HG02885 (cell line): ENCODE data around the gene PDIA5.
"Not testable (repeated sequence)": the region's sequence is repeated elsewhere in the genome, so short reads cannot be mapped to it uniquely, and the experiment has no call there.

Experiments
- ATAC-seq: cut with Tn5 transposase; IDR thresholded peaks from one replicate; pipeline ENCODE4 v1.9.1; 2021; ENCODE audit warnings: mild to moderate bottlenecking; ENCODE audit not compliant: unreplicated experiment, poor library complexity

The PDIA5 gene

DNA sequence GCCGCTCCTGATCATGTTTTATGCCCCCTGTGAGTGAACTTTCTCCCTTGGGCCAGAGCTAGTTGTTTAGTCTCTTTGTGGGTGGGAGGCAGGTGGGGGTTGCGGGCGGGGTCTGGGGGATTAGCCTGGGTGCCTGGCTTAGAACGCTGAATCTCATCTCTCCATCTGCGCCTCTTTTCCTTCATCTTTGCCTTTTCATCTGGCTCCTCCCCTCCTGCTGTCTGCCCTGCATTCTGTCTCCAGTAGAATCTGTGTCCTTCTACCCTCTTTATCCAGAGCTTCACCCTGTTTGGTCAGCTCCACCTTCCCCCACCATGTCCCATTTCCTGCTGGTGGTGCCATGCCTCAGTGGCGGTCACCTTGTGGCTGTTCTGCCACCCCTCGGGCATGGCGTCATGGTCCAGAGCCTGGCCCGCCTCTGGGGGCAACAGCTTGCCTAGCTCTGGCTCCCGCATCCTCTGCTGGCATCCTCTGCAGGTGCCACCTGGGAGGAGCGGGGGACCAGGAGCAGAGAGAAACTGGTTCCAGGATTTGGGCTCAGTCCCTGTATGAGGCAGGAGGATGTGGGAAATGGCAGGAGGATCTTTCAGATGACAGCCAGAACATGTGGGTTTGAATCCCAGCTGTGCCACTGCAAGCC is 44.3 kb downstream of the PDIA5 start:
- no peak for ATAC-seq

DNA sequence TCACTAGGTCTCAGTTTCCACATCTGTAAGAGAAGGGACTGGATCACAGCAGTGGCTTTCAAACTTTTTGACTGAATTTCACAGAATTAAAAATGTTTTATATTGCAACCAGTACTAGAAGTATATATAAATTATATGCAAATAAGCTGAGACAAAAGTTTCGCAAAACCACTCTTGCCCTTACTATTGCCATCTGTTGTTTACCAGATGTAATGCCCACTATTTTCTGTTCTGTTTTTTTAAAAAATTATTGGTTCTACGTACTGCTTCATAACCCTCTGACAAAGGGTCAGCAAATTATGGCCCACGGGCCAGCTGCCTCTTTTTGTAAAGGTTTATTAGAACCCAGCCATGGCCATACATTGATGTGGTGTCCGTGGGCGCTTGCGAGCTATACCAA is 44.8 kb downstream of the PDIA5 start:
- ATAC-seq = no peak

DNA sequence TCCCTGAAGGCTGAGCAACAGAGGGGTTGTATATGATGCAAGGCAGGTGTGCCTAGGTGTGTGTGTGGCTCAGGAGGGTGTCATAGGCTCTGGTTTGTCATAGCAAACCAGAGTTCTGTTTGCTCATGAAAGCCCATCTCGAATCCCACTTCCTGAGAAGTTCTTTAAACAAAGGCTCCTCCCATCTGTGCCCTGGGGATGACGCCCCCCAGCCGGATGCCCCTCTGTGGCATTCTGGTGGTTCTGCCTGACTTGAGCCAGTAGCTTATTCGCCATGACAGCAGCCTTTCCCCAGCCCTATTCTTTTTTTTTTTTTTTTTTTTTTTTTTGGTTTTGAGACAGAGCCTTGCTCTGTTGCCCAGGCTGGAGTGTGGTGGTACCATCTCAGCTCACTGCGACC is 45.4 kb downstream of the PDIA5 start:
- ATAC-seq = no peak

DNA sequence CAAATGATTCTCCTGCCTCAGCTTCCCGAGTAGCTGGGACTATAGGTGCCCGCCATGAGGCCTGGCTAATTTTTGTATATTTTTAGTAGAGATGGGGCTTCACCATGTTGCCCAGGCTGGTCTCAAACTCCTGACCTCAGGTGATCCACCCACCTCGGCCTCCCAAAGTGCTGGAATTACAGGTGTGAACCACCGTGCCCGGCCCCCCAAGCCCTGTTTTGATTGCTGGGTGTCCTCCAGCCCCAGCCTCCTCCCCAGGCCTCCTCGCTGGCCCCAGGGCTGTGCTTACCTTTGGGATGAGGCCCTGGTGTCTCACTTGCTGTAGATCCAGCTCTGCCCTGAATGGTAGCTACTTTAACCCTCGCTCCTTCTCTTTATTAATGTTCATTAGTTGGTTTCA is 45.8 kb downstream of the PDIA5 start:
- ATAC-seq = not testable (repeated sequence)

DNA sequence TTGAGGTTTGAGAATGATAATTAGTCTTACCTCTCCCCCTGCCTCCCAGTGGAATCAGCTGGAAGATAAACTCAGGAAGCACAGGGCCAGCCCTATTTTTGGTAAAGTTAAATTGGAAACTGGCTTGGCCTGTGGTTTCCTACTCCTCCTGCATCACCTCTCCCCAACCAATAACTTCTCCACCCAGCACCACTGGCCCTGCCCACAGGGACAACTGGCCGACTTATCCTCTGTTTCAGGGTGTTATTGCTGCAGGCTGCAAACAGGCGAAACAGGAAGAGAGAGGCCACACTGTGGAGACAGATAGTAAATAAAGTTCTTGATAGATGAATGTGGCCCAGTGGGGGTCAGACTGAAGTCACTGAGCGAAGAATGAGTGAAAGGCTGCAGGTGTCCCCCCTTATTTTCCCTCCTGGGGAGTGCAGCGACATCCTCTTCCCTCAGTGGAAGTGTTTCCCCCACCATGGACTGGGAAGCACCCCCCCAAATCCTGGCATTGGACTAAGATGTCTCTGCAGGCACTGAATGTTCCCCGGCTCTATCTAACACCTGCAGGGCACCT is 47.1 kb downstream of the PDIA5 start:
- no peak for ATAC-seq

DNA sequence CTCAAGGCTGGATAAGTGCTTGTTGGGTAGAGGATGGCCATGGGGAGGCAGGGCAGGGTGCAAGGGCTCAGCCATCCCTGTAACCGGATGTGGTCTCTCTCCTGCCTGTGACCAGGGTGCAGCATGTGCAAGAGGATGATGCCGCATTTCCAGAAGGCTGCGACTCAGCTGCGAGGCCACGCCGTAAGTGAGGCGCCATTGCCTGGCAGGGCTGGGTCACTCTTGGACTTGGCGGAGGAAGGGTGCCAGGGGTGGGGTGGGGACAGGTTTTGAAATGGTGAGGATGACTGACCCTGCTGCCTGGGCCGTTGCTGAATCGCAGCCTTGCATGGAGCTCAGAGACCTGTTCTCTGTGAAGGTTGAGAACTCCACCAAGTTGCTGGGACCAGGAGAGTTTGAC is 49.3 kb downstream of the PDIA5 start:
- no peak for ATAC-seq

DNA sequence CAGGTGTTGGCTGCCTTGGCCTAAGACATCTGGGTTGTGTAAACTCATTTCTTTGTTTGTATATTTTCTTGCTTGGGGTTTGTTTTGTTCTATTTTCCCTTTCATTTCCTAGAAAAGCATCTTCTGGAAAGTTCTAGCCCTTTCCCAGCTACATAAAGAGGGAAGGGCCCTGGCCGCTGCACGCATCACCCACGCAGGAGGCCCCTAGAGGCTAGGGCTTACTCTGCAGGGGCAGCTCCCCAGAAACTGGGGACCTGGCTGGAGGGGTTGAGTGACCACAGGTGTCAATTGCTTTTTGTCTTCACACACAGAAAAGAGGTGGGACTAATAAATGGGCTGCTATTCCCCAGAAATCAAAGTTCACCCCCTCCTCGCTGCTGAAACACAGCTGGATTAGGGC is 52.6 kb downstream of the PDIA5 start:
- ATAC-seq = no peak

DNA sequence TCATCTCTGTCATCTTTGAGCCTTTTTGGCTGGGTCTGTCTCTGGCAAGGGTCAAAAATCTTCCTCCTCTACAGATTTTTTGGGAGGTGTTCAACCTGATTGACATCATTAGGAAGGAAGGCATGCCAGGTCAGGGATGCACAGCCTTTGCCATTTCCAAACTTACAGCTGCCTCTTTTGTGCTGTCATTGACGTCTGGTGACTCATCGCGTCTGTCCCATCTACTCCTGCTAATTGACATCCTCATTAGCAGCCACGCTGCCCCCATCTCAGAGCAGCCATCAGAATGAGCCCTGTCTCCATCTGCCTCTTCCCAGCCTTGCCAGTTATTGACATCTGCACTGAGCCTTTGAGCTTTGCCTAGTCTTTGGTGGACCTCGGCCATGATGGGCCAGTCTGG is 53.0 kb downstream of the PDIA5 start:
- ATAC-seq = no peak

DNA sequence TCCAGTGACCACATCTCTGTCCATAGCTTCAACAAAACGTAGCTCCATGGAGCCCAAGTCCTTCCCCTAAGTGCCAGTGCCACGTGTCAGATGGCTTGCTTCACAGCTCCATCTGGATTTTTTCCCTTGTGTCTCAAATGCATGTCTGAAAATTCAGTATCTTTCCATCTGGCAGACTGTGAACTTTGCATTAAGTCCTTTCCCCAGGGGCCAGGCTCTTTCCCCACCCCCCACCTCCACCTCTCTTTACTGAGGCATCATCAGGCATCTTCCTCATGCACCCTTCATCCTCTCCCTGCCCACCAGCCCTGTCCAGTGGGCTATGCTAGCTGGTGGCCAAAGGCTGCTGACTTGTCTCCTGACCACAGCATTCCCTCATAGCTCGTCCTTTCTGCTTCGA is 53.7 kb downstream of the PDIA5 start:
- no peak for ATAC-seq

DNA sequence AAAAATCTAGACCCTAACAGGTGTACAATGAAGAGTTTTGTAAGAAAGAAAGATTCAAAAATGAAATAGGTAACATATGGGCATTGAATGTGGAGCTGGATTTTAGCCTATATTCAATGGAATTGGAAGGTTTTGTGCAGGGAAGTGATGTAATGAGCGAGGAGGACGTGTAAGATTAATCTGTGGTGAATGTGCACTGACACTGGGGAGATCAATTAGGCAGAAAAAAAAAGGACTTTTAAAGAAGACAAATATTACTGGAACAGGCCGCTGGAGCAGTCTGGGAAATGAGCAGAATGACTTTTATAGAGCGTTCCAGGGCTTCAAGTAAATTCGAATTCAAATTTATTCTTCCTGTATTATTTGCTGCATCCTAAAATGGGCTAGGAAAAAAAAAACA is 55.2 kb downstream of the PDIA5 start:
- no peak for ATAC-seq

DNA sequence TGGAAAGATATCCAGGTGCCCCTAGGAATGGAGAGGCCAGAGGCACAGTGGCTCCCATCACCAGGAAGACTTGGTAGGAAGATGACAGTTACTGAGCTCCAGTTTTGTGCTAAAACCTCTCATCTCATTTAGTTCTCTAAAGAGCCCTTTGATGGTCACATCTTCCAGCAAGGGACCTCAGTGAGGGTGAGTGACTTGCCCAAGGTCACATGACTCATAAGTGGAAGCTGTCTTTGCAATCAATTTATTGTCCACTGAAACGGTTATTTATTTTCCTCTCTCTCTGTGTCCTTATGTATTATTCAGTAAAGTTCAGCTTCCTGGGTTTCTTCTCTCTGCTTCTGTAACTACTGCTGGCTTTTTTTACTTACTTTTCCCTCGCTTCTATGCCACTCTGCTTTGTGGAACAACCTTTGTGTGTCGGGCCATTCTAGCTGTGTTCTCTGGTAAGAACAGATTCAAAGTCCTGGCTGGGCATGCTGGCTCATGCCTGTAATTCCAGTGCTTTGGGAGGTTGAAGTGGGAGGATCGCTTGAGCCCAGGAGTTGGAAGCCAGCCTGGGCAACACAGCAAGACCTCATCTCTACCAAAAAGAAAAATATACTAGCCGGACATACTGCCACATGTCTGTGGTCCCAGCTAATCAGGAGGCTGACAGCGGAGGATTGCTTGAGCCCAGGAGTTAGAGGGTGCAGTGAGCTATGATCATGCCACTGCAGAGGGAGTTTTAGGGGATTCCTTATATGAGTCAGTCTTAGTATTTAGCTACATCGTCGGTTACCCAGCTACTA is 55.9 kb downstream of the PDIA5 start:
- ATAC-seq = no peak

DNA sequence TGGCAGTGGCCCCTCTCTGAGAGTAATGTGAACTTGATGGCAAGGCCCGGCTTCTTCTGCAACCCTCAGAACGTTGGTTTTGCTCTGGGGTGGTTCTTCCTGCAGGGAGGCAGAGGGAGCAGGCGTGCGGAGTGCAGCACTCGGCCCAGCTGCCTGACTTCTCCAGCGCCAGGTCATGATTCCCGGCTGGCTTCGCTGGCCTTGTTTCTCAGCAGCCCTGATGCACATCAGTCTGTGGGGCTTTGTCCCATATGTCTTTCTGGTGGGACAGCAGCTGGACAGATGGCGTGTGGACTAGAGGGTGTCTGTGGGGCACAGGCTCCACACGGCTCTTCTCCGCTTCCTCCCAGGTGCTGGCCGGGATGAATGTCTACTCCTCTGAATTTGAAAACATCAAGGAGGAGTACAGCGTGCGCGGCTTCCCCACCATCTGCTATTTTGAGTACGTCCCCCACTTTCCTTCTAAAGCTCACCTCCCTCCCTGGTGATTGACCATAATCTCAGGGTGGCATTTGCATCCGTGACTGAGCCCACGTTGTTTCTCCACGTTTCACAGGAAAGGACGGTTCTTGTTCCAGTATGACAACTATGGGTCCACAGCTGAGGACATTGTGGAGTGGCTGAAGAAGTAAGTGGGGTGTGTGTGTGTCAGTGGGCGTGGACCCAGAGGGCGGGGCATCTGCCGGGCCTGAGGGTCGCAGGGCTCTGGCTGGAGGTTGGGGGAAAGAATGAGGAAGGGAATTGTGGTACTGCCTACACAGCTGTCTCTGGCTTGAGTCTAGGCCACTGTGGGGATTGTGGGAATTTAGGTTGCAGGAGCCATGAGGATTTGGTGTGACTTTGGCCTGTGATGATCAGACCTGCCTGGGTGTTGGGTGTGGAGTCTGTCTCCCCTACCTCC is 57.1 kb downstream of the PDIA5 start:
- no peak for ATAC-seq

DNA sequence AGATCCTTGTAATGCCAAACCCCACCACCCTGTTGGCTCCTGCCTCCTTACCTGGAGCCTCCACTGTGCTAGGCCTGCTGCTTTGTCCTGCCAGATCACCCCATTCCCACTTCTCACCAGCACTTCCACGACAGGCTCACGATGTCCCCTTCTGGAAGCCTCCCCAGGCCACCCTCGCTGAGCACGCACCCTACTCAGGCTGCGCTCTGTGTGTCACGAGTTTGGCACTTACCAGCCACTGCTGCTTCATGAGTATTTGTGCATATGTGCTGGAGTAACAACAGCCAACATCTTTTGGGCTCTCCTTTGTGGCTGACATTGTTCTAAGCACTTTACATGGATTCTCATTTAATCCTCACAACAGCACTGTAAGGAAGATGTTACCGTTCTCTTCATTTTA is 58.1 kb downstream of the PDIA5 start:
- no peak for ATAC-seq

DNA sequence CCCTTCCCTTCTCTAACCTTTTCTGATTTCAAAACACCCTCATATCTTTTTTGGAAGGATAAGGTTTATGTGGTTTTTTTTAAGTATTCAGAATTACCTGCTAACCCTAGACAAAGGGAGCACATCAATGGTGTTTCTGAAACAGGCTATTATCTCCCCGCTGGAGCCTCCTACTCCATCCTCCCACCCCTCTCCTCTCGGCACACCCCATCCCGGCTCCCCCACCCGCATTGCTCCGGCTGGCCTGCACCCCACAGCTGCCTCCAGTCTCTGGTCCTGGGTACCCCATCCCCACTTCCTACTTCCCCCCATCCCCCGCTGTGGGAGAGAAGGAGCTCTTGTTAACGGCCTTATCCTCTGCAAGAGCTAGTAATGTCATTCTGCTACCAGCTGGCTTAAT is 59.2 kb downstream of the PDIA5 start:
- ATAC-seq = no peak

DNA sequence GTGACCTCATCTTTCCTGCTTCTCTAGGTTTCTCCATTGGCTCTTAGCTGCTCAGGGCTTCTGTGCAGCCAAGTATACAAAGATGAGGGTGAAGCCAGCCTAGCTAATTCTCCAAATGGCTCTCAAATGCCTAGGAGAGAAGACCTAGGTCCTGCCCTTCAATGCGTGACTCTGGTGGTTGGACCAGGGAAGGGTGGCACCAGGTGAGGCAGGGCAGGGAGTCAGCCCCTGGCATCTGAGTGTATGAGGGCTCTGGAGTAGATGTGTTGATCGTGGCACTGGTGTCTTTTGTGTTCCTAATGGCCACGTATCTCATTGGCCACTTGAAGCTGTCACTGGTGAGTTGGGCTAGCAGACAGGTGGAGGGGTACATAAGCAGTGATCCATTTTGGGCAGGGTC is 59.8 kb downstream of the PDIA5 start:
- no peak for ATAC-seq

DNA sequence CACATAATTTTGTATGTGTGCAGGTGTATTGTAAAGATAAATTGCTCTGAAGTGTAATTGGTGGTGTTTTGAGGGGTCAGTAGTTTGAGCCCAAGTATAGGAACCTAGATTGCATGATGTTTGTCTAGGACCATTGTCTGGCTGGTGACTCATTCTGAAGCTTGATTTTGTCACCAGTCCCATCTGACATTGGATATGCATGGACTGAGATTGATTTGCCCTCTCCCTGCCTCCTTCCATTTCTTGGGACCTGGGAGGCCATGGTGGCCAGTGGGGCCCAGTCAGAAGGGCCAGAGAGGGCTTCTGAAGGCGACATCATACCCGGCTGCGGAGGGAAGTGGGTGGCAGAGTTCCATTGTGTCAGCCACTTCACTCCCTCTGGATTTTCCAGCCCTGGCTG is 62.3 kb downstream of the PDIA5 start:
- ATAC-seq = no peak

DNA sequence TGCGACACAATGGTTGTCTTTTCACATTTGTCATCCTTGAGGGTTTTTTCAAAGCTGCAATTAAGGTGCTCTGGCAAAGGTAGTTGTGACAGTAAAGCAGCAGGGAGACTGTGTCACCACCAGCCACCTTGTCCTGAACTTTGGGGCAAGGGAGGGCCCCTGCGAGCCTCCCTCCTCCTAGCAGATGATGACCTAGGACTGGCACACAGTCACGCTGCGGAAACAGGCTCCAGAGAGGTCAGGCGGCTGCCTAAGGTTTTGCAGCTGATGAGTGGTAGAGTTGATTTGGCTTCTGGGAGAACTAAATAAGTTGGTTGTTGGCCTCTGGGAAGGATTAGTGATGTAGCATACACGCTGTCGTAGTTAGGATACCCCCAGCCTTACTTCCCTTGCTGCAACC is 62.7 kb downstream of the PDIA5 start:
- ATAC-seq = no peak

DNA sequence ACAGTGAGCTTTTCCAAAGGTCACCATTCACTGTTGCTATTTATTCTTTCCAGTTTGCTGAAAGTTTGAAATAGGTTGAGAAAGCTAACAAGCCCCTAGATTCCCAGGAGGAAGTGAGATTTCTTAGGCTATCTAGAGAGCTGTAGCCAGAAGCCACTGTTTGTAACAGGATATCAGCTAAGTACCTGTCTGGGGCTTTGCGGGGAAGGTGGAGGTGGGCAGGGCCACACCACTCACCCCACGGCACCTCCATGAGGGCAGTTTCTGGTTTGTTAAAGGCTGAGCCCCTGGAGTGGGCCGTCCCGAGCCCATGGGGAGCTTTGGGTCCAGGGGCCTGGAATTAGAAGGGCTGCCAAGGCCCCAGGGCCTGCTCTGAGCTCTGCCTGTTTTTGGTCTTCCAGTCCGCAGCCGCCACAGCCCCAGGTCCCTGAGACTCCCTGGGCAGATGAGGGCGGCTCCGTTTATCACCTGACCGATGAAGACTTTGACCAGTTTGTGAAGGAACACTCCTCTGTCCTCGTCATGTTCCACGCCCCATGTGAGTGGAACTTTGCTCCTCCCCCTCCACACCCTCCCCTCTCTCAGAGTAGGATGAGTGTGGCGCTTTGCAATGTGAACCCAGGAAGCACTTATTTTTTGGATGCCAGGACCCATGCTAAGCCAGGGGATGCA is 63.4 kb downstream of the PDIA5 start:
- ATAC-seq = no peak

DNA sequence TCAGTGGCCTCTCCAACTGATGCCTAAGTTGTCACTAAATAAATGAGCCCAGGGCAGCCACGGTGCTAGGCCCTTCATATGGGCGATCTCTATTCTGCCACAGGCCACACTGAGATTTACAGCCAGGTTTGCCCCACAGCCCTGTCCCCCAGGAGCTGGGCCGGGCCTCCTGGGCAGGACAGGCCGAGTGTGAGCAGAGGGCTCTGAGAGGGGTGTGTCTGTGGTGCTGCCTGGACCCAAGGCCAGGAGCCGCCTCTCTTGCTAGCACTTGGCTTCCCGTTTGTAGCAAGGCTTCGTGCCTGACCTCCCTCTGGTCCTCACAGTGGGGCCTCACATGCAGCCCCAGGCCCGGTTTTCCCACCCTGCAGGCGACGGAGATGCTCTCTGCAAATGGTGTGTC is 67.8 kb downstream of the PDIA5 start:
- ATAC-seq = no peak

DNA sequence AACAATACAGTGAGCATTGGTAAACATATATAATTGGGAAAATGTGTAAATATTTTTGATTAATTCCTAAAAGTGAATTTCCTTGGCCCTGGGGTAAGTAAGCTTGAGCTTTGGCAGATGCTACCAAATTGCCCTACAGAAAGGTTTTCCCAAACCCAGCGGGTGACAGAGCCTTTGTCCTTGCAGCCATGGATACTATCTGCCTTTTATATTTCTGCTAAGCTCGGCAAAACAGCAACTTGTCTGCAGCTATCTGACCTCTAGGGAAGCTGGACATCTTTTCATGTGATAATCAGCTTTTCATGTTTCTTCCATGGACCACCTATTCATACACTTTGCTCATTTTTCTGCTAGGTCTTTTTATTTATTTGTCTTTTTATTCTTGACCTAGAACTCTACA is 70.2 kb downstream of the PDIA5 start:
- ATAC-seq = no peak
